ENCODE data around the gene STRN3. TPM values are rescaled to one million over a fixed set of nuclear protein-coding genes. Genes with fewer than 3 reads are reported as not detected.

STRN3 gene
- total RNA-seq, 2 experiments from 2014 or later: 14.7 to 15.3 TPM

DNA sequence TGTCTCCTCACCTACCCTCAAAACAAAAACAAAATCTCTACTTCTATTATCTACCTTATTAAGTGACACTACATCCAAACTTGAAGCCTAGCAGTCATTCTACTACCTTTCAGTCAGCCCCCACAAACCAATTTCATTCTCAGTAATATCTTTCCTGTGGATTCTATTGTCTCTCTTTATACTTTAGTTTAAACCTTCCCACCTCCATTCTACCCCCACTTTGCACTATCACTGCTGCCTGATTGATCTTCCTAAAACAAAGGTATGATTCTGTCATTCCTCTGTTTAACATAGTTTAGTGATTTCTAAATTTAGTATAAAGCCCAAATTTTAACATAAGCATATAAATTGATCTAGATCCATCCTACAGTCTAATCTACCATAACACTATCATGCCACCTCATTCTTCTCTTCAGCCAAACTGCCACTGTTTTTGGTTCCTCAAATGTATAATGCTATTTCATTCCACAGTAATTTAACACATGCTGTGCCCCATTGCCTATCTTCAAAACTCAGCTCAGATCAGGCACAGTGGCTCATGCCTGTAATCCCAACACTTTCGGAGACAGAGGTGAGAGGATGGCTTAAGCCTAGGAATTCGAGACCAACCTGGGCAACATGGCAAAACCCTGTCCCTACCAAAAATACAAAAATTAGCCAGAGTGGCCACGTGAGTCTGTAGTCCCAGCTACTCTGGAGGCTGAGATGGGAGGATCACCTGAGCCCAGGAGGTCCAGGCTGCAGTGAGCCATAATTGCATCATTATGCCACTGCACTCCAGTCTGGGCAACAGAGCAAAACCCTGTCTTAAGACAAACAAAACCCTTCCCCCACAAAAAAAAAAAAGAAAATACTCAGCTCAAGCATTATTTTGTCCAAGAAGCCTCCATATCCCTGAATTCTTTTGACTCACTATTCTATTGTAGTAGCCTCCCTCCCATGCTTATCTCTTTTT is 3.1 kb upstream of the STRN3 start:
- Mint-ChIP-seq H3K27me3 (no peaks in the 10 kb centered on the region), H3K27ac (peak overlapping the region; percentile 39), H3K36me3 (ENCODE audit: low read depth) (no peaks in the 10 kb centered on the region), H3K9me3 (no peaks in the 10 kb centered on the region), H3K4me1 (ENCODE audit: low read depth) (peaks cover 39% of the 10 kb centered on the region), H3K4me3 (no peak overlapping the region)
- no peak for ATAC-seq
- intact Hi-C loops (cut with micrococcal nuclease): no loop called here
- TF ChIP-seq, protein P1, sequence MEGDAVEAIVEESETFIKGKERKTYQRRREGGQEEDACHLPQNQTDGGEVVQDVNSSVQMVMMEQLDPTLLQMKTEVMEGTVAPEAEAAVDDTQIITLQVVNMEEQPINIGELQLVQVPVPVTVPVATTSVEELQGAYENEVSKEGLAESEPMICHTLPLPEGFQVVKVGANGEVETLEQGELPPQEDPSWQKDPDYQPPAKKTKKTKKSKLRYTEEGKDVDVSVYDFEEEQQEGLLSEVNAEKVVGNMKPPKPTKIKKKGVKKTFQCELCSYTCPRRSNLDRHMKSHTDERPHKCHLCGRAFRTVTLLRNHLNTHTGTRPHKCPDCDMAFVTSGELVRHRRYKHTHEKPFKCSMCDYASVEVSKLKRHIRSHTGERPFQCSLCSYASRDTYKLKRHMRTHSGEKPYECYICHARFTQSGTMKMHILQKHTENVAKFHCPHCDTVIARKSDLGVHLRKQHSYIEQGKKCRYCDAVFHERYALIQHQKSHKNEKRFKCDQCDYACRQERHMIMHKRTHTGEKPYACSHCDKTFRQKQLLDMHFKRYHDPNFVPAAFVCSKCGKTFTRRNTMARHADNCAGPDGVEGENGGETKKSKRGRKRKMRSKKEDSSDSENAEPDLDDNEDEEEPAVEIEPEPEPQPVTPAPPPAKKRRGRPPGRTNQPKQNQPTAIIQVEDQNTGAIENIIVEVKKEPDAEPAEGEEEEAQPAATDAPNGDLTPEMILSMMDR (IDR thresholded peaks at IDR 0.05): no peak
- DNase-seq: no peak
- ChIA-PET CTCF (interaction anchor here (1.1 kb wide), 1 partner anchor 34 kb away, joined by 3 read pairs; no protein-coding TSS in a partner anchor), POLR2A (interaction anchor here (0.6 kb wide), 1 partner anchor 260 kb away, joined by 3 read pairs; no protein-coding TSS in a partner anchor)

DNA sequence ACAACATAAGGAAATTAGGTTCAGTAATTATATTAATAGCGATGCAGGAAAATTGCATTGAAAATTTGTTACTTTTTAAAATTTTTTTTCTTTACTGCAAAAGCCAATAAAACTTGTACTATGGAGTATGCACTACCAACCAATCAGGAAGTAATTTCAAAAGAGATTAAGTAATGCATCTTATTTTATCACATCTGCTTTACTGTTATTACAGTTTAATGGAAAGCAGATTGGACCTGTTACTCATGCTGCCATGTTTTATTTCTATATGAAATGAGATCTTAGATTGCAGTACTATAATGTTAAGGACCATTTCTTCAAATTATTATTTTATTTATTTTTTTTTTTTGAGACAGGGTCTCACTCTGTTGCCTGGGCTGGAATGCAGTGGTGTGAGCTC is 1.7 kb upstream of the STRN3 start:
- H3K27me3 Mint-ChIP-seq: no peaks in the 10 kb centered on the region
- ATAC-seq (no peak), DNase-seq (no peak)
- TF ChIP-seq, protein P1 (IDR thresholded peaks at IDR 0.05): no peak
- H3K4me1 Mint-ChIP-seq (ENCODE audit: low read depth): peaks cover 49% of the 10 kb centered on the region
- H3K9me3 Mint-ChIP-seq: no peaks in the 10 kb centered on the region
- H3K36me3 Mint-ChIP-seq (ENCODE audit: low read depth): peaks cover 3% of the 10 kb centered on the region
- POLR2A ChIA-PET: interaction anchor here (1.2 kb wide), 1 partner anchor 393 kb away, joined by 3 read pairs; no protein-coding TSS in a partner anchor
- intact Hi-C loops (cut with micrococcal nuclease): no loop called here
- no peak overlapping the region for H3K4me3 Mint-ChIP-seq
- CTCF ChIA-PET: interaction anchor here (1.4 to 1.9 kb wide), 2 partner anchors 11 to 54 kb away, joined by 5 read pairs; no protein-coding TSS in a partner anchor
- H3K27ac Mint-ChIP-seq: no peak overlapping the region

DNA sequence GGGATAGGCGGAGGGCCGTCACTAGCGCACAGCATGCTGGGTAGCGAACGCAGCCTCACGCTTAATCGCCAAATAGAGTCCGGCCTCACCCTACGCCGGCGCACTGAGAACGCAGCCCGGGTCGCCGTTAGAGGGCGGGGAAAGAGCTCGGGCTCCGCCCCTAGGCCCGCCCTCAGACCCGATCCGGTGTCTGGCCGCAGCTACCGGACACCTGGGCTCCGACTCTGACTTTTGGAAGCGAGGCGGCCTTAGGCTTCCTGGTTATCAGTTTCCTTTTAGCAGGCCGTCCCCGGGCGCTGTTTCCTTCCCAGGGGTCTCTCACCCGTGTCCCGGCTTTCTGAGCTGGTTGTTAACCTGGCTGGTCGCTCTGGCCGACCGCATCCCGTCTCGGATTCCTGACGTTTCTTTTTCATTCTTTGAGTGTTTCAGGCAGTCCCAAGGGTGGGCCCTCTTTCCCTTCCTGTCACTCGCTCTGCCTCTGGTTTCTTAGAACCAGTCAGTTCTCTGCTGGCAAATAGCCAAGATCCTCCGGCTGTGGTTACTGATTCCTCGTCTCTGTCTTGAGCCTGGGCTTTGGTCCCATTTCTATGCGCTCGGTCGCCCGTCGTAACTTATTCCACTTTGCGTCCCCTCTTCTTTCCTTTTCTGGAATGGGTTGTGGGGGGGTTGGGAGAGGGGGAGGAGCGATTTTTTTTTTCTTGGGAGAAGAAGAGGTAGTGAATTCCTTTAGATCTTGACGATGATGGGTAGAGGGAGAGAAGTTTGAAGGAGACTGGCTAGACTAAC is 464 bp upstream of the STRN3 start:
- peak overlapping the region; percentile 80 for H3K4me3 Mint-ChIP-seq
- ChIA-PET POLR2A (interaction anchor here (0.8 to 2.2 kb wide), 8 partner anchors 13 to 404 kb away, joined by 3 to 16 read pairs (median 4); partner anchors contain the start of genes HECTD1 and SCFD1), CTCF (interaction anchor here (1.4 to 1.9 kb wide), 3 partner anchors 12 to 56 kb away, joined by 4 to 5 read pairs (median 5); no protein-coding TSS in a partner anchor)
- peak overlapping the region; percentile 97 for H3K27ac Mint-ChIP-seq
- no peaks in the 10 kb centered on the region for H3K27me3 Mint-ChIP-seq
- DNase-seq (peak; percentile 94), ATAC-seq (peak; percentile 95)
- no peaks in the 10 kb centered on the region for H3K9me3 Mint-ChIP-seq
- intact Hi-C loops (cut with micrococcal nuclease): no loop called here
- H3K4me1 Mint-ChIP-seq (ENCODE audit: low read depth): peaks cover 51% of the 10 kb centered on the region
- H3K36me3 Mint-ChIP-seq (ENCODE audit: low read depth): peaks cover 8% of the 10 kb centered on the region
- TF ChIP-seq, protein P1 (IDR thresholded peaks at IDR 0.05): no peak

DNA sequence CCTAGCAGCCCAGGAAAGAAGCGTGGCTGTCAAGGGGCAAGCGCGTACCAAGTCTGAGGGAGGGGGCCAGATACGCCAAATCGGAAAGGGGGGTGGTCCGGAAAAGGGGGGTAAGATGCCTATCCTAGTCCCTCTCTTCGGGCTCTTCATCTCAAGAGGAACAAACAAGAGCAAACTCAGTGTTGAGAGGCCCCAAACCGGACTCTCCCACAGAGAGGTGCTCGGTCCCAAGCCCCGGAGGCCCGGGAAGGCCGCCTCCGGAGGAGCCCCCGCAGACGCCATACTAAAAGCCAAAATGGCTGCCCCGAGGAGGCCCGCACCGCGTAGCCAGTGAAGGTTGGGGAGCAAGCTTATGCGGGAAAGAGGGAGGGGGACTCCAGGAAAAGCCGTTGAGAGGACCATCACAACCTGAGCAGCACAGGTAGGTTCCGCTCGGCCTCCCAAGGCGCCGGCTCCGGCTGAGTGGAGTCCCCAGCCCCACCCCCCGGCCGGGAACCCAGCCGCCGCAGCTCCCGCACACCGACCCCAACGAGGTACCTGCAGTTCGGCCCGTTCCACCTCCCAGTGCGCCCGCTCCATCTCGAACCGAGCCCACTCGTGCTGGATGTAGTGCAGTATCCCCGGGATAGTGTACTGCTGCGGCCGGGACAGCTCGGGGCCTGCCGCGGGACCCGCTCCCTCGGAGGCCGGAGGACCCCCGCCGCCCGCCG is 657 bp downstream of the STRN3 start, which contains the start of gene AP4S1:
Gene AP4S1 (plus strand): TSS at position 283 of the 710 bp plus-strand sequence. CDS start 40,548 bp downstream, outside the sequence.
- Mint-ChIP-seq H3K4me3 (peak within 1 kb of the TSS; percentile 80), H3K27me3 (no peaks in the 10 kb centered on the region), H3K36me3 (ENCODE audit: low read depth) (peaks cover 17% of the 10 kb centered on the region), H3K9me3 (peaks cover 2% of the 10 kb centered on the region), H3K4me1 (ENCODE audit: low read depth) (peaks cover 50% of the 10 kb centered on the region), H3K27ac (peak within 1 kb of the TSS; percentile 97)
- POLR2A ChIA-PET: interaction anchor here (0.8 to 2.2 kb wide), 6 partner anchors 12 to 403 kb away, joined by 3 to 16 read pairs (median 4); partner anchors contain the start of genes HECTD1 and SCFD1
- TF ChIP-seq, protein P1 (IDR thresholded peaks at IDR 0.05): no peak
- ATAC-seq (peak; percentile 22), DNase-seq (peak; percentile 59)
- intact Hi-C loops (cut with micrococcal nuclease): no loop called here
- CTCF ChIA-PET: interaction anchor here (1.7 kb wide), 1 partner anchor 46 kb away, joined by 4 read pairs; no protein-coding TSS in a partner anchor
